Bronchial epithelial cell (primary cell): ENCODE measurements around the gene FZD4. TPM values are rescaled to one million over a fixed set of nuclear protein-coding genes. Genes with fewer than 3 reads are reported as not detected.
A peak's percentile ranks its signal among the peaks of the same experiment; 100 is the strongest.

ENCODE experiments used
- DNase-seq: peaks from one replicate; pipeline ENCODE4 v3.0.0-alpha.2; 2010; ENCODE audit warnings: low read depth
- FAIRE-seq: peaks from 2 replicates; lab custom pipeline; 2011; peaks lifted over from hg19 to GRCh38; lab: Jason Lieb, UNC
- H3K27me3 ChIP-seq: 2 replicates; pipeline ENCODE4 v1.5.1; 2011; ENCODE audit warnings: low read length; ENCODE audit not compliant: control insufficient read depth, insufficient read depth
- H3K36me3 ChIP-seq: 2 replicates; pipeline ENCODE4 v1.5.1; 2011; ENCODE audit warnings: low read length; ENCODE audit not compliant: control insufficient read depth, insufficient read depth
- H3K4me3 ChIP-seq: 2 replicates; pipeline ENCODE4 v1.5.1; 2011; ENCODE audit warnings: mild to moderate bottlenecking, low read depth, low read length, control low read depth
- total RNA-seq: library from RNA; depleted of rRNA; stranded (reverse); fragments of >200 nt; gene quantifications from 2 replicates; pipeline ENCODE4 v1.2.1, GENCODE V29; 2014
- TF ChIP-seq, protein P1 (sequence below): IDR thresholded peaks from 2 replicates; pipeline ENCODE4 v1.5.1; 2011; ENCODE audit warnings: mild to moderate bottlenecking, moderate library complexity, low read length, control low read depth, inconsistent platforms; ENCODE audit not compliant: insufficient read depth, severe bottlenecking

The FZD4 gene
- total RNA-seq, 1 donor from 2014 or later: 0.53 TPM

- FAIRE-seq (no peak), DNase-seq (no peak)
- H3K4me3 ChIP-seq: no peak overlapping the region
- H3K27me3 ChIP-seq: no peaks in the 10 kb centered on the region
- no peaks in the 10 kb centered on the region for H3K36me3 ChIP-seq
- TF ChIP-seq, protein P1, sequence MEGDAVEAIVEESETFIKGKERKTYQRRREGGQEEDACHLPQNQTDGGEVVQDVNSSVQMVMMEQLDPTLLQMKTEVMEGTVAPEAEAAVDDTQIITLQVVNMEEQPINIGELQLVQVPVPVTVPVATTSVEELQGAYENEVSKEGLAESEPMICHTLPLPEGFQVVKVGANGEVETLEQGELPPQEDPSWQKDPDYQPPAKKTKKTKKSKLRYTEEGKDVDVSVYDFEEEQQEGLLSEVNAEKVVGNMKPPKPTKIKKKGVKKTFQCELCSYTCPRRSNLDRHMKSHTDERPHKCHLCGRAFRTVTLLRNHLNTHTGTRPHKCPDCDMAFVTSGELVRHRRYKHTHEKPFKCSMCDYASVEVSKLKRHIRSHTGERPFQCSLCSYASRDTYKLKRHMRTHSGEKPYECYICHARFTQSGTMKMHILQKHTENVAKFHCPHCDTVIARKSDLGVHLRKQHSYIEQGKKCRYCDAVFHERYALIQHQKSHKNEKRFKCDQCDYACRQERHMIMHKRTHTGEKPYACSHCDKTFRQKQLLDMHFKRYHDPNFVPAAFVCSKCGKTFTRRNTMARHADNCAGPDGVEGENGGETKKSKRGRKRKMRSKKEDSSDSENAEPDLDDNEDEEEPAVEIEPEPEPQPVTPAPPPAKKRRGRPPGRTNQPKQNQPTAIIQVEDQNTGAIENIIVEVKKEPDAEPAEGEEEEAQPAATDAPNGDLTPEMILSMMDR: no peak
Observed at GRCh38 chr11:86980086-86980796, 25.0 kb upstream of the FZD4 start.

DNA sequence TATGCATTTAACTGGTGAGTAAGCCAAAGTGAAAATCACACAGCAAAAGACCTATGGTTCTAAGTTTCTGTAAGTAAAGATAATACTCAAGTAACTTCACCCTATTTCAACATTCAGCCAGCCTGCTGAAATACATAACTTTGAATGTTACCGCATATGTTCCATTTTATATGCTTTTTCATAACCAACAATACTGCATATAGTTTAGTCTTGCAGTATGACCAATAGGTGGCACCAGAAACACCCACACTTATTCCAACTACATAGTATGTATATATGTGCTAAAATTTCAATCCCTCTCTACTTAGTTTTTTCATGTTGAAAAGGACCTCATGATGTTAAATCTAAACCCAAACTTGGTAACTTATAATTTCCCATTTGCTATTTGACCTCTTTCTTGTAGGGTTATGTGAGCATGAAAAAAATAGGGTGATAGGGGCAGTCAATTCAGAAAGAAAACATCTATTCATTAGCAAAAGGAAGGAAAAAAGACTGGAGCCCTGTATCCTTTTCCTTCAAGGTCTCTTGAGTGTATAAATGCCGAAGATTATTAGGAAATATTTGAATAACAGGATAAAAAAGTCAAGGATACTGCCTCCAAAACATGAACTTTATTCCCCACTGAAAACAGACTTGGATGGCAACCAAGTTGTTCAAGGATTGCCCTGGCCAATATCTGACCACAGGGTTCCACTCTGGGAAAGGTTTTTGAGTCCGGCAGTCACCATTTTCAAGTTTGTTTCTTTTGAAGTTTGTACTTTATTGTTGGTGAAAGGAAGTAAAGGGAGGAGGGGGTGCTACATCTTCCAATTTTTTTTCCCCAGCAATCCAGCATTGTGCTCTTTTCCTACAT is 23.8 kb upstream of the FZD4 start:
- DNase-seq (peak; percentile 61), FAIRE-seq (no peak)
- no peaks in the 10 kb centered on the region for H3K36me3 ChIP-seq
- no peak overlapping the region for H3K4me3 ChIP-seq
- H3K27me3 ChIP-seq: no peaks in the 10 kb centered on the region
- TF ChIP-seq, protein P1: peak; percentile 38

DNA sequence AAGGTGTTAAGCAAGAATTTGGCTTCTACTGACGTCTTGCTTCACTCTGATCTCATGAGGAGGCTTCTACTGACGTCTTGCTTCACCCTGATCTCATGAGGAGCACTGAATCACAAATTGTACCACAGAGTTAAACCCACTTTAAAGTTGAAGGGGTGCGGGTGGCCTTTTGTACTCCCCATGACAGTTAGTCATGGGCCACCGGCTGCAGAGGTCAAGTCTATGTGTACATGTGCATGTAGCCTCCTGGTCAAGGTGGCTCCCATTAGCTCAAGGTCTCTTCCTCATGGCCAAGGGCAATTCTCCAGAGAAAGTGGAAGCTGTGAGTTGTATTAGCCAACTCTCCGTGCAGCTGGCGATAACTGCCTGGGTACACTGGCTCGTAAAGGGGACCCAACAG is 23.1 kb upstream of the FZD4 start:
- TF ChIP-seq, protein P1: no peak
- DNase-seq (no peak), FAIRE-seq (no peak)
- no peaks in the 10 kb centered on the region for H3K27me3 ChIP-seq
- no peak overlapping the region for H3K4me3 ChIP-seq
- no peaks in the 10 kb centered on the region for H3K36me3 ChIP-seq

DNA sequence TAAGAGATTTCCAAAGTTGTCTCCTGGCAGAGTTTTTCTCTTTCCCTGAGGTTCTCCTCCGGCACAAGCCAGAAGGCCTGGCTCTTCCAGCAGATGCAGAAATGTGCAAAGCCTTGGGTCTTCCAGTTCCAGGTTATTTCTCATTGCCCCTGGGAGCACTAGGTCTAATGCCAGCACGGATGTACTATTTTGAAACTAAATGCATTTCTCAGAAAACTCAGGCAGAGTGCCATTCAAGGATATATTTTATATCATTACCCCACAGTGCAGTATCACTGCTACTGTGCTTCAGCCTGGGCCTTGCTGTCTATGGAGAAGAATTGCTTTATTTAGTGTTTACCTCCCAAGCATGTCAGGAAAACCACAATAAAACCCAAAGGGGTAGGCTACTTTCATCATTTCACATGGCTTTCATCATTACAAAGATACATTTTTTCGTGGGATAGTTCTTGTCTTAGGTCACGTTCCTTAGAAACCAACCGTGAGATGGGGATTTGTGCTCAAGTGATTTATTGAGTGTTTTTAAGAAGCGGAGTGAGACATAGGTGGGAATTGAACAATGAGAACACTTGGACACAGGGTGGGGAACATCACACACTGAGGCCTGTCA is 22.4 kb upstream of the FZD4 start:
- FAIRE-seq: no peak
- TF ChIP-seq, protein P1: no peak
- Histone ChIP-seq H3K27me3 (no peaks in the 10 kb centered on the region), H3K4me3 (no peak overlapping the region), H3K36me3 (no peaks in the 10 kb centered on the region)
- no peak for DNase-seq

DNA sequence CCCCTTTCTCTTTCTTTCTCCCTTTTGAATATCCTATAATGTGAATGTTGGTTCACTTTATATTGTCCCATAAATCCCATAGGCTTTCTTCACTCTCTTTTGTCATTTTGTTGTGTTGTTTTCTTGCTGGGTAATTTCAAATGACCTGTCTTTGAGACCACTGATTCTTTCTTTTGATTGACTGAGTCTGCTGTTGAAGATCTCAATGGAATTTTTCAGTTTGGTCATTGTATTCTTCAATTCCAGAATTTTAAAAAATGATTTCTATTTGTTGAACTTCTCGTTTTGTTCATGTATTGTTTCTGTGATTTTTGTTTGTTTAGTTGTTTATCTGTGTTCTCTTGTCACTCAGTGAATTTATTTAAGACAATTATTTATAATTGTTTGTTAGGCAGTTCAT is 17.5 kb upstream of the FZD4 start:
- no peaks in the 10 kb centered on the region for H3K27me3 ChIP-seq
- FAIRE-seq (no peak), DNase-seq (no peak)
- TF ChIP-seq, protein P1: no peak
- no peaks in the 10 kb centered on the region for H3K36me3 ChIP-seq
- H3K4me3 ChIP-seq: no peak overlapping the region
